HG02571 (cell line): Measurements from ENCODE around the gene BACE1-AS.
A peak's percentile ranks its signal among the peaks of the same experiment; 100 is the strongest.
"Not testable (repeated sequence)": the region's sequence is repeated elsewhere in the genome, so short reads cannot be mapped to it uniquely, and the experiment has no call there.

Experiments
- ATAC-seq: cut with Tn5 transposase; IDR thresholded peaks from one replicate; pipeline ENCODE4 v1.9.1; 2021; ENCODE audit warnings: mild to moderate bottlenecking, moderate library complexity; ENCODE audit not compliant: unreplicated experiment

The BACE1-AS gene

DNA sequence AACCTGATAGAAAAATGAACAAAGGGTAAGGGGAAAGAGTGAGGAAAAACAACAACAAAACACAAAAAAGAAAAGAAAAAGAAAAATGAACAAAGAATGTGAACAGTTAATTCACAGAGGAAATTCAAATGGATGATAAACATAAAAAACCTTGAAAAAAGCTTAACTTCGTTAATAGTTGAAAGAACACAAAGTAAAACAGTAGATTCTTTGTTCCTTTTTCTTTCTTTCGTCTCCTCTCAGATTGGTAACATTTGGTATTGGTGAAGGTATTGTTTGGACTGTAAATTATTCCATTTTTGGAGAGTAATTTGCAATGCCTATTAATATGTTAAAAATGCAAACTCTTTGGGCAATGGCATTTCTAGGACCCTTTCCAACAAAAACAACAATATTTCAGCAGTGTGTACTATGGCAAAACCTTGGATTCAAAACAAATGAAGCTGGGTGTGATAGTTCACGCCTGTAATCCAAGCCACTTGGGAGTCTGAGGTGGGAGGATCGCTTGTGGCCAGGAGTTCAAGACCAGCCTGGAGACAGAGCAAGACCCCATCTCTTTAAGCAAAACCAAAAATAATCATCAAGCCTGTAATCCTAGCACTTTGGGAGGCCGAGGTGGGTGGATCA is 28.2 kb downstream of the BACE1-AS start:
- ATAC-seq = no peak

DNA sequence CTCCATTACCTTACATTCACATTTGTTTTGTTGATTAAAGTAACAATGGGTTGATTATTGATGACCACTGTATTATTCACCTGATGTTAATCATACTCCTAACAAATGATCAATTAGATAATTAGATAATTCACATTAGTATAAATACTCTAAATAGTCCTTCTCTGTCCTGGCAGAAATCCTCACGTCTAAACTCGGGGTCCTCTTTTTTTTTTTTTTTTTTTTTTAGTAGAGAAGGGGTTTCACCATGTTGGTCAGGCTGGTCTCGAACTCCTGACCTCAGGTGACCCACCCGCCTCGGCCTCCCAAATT is 36.1 kb downstream of the BACE1-AS start:
- ATAC-seq = not testable (repeated sequence)

DNA sequence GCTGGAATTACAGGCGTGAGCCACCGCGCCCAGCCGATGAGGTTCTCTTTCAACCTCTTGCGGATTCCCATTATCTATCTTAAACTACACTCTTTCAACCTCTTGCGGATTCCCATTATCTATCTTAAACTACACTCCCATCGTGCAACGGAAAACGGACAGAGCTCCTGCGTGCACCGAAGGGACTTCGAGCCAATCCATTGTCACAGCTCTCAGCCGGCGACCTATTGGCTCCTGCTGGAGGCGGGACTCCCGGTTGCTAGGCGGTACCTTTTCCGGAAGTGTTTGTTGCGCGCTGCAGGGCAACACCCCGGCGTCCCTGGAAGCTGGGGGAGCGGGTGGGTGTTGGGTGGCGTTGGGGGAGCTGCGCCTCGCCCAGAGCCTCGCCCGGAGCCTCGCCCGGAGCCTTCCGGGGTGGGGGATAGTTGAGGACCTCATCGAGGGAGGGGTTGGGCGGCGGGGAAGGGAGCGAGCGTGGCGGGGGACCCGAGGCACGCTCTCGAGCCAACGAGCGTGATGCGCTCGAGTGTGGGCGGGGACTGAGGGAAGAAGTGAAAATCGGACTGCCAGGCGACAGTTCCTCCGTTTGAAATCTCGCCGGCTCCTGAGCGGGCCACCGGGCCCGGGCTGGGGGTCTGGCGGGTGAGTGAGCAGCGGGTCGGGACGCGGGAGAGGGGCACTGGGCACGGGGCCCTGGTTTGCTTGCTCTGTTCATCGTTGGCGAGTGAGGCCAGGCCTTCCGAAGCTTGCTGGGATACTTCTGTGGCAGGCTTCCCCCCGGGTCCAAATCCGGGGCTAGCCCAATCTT is 36.6 kb downstream of the BACE1-AS start, which contains the start of gene CEP164:
Gene CEP164 (plus strand): TSS at position 288 of the 808 bp plus-strand sequence. CDS start 10,733 bp downstream, outside the sequence.
- peak; percentile 95 for ATAC-seq

DNA sequence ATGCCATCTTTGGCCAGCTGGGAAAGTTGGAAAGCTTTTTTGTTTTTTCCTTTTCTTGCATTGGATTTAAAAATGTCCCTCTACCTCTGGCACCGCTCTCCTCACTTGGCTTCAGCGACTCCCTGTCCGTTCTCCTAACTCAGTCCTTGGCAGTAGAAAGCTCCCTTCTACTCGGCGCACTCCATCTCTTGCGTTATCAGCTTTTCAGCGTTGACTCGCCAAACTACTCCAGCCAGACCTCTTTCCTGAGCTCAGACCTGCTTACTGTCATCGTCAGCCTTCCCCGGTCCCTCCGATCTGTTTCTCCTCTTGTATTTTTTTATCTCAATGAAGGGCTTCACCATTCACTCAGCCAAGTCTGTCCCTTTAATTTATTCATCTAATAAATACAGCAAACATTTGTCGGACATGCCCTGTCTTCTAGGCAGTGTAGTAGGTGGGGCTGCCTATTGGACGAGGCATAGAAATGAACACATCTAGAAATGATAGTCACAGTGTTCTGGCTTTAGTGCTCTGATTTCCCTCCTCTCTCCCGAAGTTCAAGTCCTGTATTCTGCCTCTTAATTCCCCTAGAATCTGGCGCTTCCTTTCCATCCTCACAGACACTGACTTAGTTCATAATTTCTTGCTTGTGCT is 37.3 kb downstream of the BACE1-AS start:
- no peak for ATAC-seq

DNA sequence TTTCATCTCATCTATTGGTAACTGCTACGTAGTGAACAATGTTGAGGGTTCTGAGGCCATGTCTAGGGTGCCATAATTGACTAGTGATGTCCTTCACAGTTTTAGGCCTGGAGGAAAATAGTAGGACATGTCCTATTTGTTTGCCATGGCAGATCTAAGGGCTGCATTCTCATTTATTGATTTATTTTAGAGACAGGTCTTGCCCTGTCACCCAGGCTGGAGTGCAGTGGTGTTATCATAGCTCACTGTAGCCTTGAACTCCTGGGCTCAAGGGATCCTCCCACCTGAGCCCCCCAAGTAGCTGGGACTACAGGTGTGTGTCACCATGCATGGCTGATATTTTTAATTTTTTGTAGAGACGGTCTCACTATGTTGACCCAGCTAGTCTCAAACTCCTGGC is 41.7 kb downstream of the BACE1-AS start:
- ATAC-seq = no peak

DNA sequence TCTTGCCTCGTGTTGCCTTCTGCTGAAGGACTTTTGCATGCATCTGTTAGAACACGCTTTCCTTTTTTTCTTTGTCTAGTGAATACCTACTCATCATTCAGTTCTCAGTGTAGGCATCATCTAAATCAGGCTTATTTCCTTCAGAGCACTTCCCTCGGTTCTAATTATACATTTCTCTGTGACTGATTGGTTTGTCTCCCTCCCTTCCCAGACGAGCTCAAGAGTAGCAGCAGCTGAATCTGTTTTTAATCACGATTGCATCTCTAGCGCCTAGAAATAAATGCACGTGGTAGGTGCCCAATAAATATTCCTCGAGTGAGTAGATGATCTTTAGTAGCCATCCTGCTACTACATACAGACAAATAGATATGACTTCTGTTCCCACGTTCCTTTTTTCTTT is 42.8 kb downstream of the BACE1-AS start:
- ATAC-seq = no peak

DNA sequence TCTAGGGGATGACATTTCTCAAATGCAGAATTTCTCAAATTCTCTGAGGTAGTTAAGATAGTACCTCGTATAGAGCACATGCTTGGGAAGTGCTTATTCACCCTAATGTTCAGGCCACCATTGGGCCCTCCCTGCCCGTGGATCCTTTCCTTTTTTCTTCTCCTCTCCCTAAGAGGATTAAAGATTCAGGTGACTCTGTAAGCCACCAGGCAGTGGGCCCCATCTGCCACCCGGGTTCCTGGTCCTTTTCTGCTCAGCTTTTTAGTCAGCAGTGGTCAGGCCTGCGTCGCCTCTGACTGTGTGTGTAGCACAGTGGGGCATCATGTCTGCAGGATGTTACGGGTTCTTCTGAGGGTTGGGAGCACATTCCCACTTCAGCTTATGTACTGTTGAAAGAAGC is 43.8 kb downstream of the BACE1-AS start:
- ATAC-seq = no peak

DNA sequence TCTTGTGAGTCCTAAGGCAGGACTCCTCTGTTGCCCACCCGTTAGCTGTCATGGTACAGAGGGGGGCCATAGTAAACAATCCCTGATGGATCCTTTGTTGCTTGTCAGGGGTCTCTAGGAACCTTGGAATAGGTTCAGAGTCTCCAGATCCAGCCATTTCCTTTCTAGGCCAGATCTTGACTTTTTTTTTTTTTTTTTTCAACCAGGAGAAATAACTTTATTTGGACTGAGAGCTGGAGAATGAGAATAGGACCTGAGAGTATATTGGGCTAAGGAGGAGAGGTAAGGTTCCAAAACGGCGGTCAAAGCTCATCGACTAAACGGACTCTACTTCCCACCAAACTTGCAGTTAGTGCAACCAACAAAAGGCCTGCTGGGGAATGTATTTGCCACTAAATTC is 44.3 kb downstream of the BACE1-AS start:
- no peak for ATAC-seq

DNA sequence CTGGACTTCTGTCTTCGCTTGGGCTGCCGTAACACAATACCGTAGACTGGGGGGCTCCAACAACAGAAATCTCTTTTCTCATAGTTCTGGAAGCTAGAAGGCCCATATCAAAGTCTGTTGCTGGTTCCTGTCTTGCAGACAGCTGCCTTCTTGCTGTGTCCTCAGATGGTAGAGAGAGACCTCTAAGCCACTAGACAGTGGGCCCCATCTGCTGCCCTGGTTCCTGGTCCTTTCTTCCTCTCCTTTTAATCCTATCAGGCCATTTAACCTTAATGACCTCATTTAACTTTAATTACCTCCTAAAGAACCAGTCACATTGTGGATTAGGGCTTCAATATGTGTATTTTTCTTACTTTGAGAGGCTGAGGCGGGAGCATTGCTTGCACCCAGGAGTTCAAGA is 45.9 kb downstream of the BACE1-AS start:
- ATAC-seq = no peak
